Measurements from ENCODE around the gene CD52.

DNA sequence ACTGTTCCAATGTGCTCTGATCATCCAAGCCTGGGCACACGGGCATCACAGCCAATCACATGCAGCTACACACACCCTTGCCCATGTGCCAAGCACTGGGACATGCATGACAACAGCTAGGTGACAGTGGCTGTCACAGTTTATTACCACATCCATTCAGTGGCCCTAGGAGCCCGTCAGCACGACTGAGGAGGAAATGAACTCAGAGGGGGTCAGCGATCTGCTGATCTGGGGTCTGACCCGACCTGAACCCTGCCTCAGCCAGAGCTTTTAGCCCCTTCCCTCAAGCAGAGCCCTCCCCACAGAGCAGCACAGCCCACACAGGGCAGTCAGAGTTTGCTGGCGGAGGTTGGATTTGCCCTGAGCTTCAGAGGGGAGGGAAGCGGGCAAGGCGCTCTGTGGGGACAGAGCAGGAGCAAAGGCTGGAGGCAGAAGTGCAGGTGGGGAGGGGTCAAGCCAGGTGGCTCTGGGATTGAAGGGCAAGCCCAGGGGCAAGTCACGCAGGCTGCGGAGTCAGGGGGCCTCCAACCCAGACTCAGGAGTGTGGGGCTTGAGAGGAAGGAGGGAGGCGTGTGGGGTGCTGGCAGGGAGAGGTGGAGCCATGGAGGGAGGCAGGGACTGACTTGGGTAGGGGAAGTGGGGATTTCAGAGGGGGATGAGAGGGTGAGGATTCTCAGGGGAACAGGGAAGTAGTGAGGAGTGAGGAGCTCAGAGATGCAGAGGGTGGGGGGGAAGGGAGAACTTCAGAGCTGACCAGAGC is 27.5 kb upstream of the CD52 start:
- TF ChIP-seq, protein P1, sequence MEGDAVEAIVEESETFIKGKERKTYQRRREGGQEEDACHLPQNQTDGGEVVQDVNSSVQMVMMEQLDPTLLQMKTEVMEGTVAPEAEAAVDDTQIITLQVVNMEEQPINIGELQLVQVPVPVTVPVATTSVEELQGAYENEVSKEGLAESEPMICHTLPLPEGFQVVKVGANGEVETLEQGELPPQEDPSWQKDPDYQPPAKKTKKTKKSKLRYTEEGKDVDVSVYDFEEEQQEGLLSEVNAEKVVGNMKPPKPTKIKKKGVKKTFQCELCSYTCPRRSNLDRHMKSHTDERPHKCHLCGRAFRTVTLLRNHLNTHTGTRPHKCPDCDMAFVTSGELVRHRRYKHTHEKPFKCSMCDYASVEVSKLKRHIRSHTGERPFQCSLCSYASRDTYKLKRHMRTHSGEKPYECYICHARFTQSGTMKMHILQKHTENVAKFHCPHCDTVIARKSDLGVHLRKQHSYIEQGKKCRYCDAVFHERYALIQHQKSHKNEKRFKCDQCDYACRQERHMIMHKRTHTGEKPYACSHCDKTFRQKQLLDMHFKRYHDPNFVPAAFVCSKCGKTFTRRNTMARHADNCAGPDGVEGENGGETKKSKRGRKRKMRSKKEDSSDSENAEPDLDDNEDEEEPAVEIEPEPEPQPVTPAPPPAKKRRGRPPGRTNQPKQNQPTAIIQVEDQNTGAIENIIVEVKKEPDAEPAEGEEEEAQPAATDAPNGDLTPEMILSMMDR (IDR thresholded peaks at IDR 0.05) = no peak
- no peak for TF ChIP-seq POLR2A (IDR thresholded peaks at IDR 0.05)

Data from testis (tissue), 2 donors.